Measurements from ENCODE around the gene CIB1. TPM values are rescaled to one million over a fixed set of nuclear protein-coding genes. Genes with fewer than 3 reads are reported as not detected.

The CIB1 gene
- total and polyA plus RNA-seq, 2 donors from 2014 or later: 158 to 321 TPM

DNA sequence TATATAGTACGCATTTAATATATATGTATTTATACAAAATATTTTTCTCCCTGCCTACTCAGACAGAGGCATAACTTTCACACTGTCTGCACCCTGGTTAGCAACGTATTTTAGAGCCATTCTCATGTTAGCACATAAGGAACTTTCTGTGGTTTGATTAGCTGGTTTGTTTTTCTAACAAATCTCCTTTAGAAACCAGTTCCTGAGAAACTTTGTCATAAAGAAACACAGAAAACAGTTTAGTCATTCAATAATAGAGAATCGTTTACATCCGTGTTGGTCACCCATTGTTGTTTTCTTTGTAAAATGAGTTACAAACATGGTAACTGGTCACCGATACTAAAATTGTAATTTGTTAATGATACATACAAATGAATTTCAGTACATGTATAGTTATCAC, 25.8 kb upstream of the CIB1 start:
- H3K9me3 ChIP-seq (ENCODE audit: control insufficient read depth in 2 of 3, insufficient read depth in 1 of 3, low read length in 3 of 3): no peaks in the 10 kb centered on the region
- H3K9ac ChIP-seq (ENCODE audit: low read length in 3 of 3): no peak overlapping the region
- H3K27ac ChIP-seq (ENCODE audit: low read depth in 2 of 2, low read length in 2 of 2): no peak overlapping the region
- H3K27me3 ChIP-seq (ENCODE audit: control insufficient read depth, insufficient read depth, low read length): no peaks in the 10 kb centered on the region
- FAIRE-seq (no peak), DNase-seq (no peak)
- no peaks in the 10 kb centered on the region for H3K36me3 ChIP-seq (ENCODE audit: control insufficient read depth in 2 of 3, insufficient read depth in 3 of 3, low read length in 3 of 3)
- no peak overlapping the region for H3K4me3 ChIP-seq (ENCODE audit: low read length in 3 of 3)
- H3K4me1 ChIP-seq (ENCODE audit: control insufficient read depth in 2 of 3, insufficient read depth in 2 of 3, low read depth in 1 of 3, low read length in 3 of 3): peaks cover 0 to 5% (median 5%) of the 10 kb centered on the region in 3 donors
- intact Hi-C loops (cut with DNase I): no loop called here
- TF ChIP-seq, protein P1, sequence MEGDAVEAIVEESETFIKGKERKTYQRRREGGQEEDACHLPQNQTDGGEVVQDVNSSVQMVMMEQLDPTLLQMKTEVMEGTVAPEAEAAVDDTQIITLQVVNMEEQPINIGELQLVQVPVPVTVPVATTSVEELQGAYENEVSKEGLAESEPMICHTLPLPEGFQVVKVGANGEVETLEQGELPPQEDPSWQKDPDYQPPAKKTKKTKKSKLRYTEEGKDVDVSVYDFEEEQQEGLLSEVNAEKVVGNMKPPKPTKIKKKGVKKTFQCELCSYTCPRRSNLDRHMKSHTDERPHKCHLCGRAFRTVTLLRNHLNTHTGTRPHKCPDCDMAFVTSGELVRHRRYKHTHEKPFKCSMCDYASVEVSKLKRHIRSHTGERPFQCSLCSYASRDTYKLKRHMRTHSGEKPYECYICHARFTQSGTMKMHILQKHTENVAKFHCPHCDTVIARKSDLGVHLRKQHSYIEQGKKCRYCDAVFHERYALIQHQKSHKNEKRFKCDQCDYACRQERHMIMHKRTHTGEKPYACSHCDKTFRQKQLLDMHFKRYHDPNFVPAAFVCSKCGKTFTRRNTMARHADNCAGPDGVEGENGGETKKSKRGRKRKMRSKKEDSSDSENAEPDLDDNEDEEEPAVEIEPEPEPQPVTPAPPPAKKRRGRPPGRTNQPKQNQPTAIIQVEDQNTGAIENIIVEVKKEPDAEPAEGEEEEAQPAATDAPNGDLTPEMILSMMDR (IDR thresholded peaks at IDR 0.05; ENCODE audit: borderline replicate concordance, extremely low read depth, insufficient read depth): no peak

DNA sequence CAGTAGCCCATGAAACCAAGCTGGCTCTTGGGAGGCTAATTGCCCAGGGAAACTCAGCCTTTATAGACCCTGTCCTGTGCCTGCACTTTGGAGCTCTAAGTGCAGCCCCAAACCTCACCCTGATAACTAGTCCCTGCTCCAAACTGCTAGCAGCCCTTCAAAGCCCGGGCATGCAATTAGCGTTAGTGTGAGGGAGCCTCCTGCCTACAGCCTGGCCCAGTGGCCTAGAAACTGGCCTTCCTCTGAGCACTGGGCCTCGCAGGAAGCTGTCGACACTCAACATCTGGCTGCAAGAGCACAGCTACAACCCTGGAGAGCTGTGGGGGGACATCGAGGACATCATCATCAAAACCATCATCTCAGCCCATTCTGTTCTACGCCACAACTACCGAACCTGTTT, 24.0 kb upstream of the CIB1 start:
- TF ChIP-seq, protein P1 (IDR thresholded peaks at IDR 0.05; ENCODE audit: borderline replicate concordance, extremely low read depth, insufficient read depth): no peak
- no peak overlapping the region for H3K9ac ChIP-seq (ENCODE audit: low read length in 3 of 3)
- DNase-seq: peak in 1 of 5 donors; percentile 6

GRCh38 chr15:90249203-90249863, 15.6 kb upstream of the CIB1 start, which contains the start of gene TTLL13:
TSS of gene TTLL13 (plus strand) at chr15:90249556. CDS start at chr15:90250631, 1,075 bp downstream.
- FAIRE-seq (no peak), DNase-seq (peak; percentile 94 to 99 (median 97))
- Histone ChIP-seq H3K4me3 (ENCODE audit: low read length in 3 of 3) (peak within 1 kb of the TSS; percentile 56 to 78 (median 68)), H3K27me3 (ENCODE audit: control insufficient read depth, insufficient read depth, low read length) (no peaks in the 10 kb centered on the region), H3K9ac (ENCODE audit: low read length in 3 of 3) (peak within 1 kb of the TSS in 2 of 3 donors; percentile 30 to 71), H3K9me3 (ENCODE audit: control insufficient read depth in 2 of 3, insufficient read depth in 1 of 3, low read length in 3 of 3) (no peaks in the 10 kb centered on the region), H3K36me3 (ENCODE audit: control insufficient read depth in 2 of 3, insufficient read depth in 3 of 3, low read length in 3 of 3) (no peaks in the 10 kb centered on the region), H3K4me1 (ENCODE audit: control insufficient read depth in 2 of 3, insufficient read depth in 2 of 3, low read depth in 1 of 3, low read length in 3 of 3) (peaks cover 0 to 9% (median 0%) of the 10 kb centered on the region in 3 donors), H3K27ac (ENCODE audit: low read depth in 2 of 2, low read length in 2 of 2) (peak within 1 kb of the TSS in 1 of 2 donors; percentile 5)
- intact Hi-C loops (cut with DNase I): no loop called here
- TF ChIP-seq, protein P1 (IDR thresholded peaks at IDR 0.05; ENCODE audit: borderline replicate concordance, extremely low read depth, insufficient read depth): no peak

More for the DNA sequence above, 24.0 kb upstream of the CIB1 start:
- H3K36me3 ChIP-seq (ENCODE audit: control insufficient read depth in 2 of 3, insufficient read depth in 3 of 3, low read length in 3 of 3): no peaks in the 10 kb centered on the region
- FAIRE-seq: no peak
- no peaks in the 10 kb centered on the region for H3K9me3 ChIP-seq (ENCODE audit: control insufficient read depth in 2 of 3, insufficient read depth in 1 of 3, low read length in 3 of 3)
- no peak overlapping the region for H3K27ac ChIP-seq (ENCODE audit: low read depth in 2 of 2, low read length in 2 of 2)
- intact Hi-C loops (cut with DNase I): no loop called here
- no peaks in the 10 kb centered on the region for H3K27me3 ChIP-seq (ENCODE audit: control insufficient read depth, insufficient read depth, low read length)
- no peak overlapping the region for H3K4me3 ChIP-seq (ENCODE audit: low read length in 3 of 3)
- no peaks in the 10 kb centered on the region for H3K4me1 ChIP-seq (ENCODE audit: control insufficient read depth in 2 of 3, insufficient read depth in 2 of 3, low read depth in 1 of 3, low read length in 3 of 3)
